HTR-8/SVneo (cell line): ENCODE data around the gene CCDC47.
A peak's percentile ranks its signal among the peaks of the same experiment; 100 is the strongest.
"Not testable (repeated sequence)": the region's sequence is repeated elsewhere in the genome, so short reads cannot be mapped to it uniquely, and the experiment has no call there.

Experiments
- DNase-seq: peaks from one replicate; pipeline ENCODE4 v3.0.0; 2011; ENCODE audit warnings: low spot score, mixed read lengths; ENCODE audit not compliant: insufficient read length
- FAIRE-seq: peaks from 2 replicates; lab custom pipeline; 2011; peaks lifted over from hg19 to GRCh38; lab: Jason Lieb, UNC

The CCDC47 gene

GRCh38 chr17:63773272-63774140, at the start of gene CCDC47:
CCDC47 (minus strand) TSS chr17:63773597; CDS start chr17:63766175, 7,422 bp downstream.
- FAIRE-seq (peak; percentile 99), DNase-seq (peak; percentile 100)

DNA sequence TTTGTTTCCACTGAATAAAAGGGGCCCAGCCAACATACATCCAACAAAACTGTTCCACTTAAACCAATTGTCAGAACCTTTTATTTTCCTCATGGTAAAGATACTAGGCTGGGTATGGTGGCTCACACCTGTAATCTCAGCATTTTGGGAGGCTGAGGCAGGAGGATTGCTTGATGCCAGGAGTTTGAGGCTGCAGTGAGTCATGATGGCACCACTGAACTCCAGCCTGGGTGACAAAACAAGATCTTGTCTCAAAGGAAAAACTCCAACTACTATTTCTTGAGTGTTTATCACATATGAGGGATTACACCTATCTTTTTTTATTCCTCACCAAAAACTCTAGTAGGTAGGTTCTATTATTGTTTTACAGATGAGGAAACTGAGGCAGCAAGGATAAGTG, 49.1 kb upstream of the CCDC47 start:
- DNase-seq (no peak), FAIRE-seq (no peak)

GRCh38 chr17:63821804-63822203, 48.4 kb upstream of the CCDC47 start:
- DNase-seq: no peak
- FAIRE-seq: peak; percentile 31

DNA sequence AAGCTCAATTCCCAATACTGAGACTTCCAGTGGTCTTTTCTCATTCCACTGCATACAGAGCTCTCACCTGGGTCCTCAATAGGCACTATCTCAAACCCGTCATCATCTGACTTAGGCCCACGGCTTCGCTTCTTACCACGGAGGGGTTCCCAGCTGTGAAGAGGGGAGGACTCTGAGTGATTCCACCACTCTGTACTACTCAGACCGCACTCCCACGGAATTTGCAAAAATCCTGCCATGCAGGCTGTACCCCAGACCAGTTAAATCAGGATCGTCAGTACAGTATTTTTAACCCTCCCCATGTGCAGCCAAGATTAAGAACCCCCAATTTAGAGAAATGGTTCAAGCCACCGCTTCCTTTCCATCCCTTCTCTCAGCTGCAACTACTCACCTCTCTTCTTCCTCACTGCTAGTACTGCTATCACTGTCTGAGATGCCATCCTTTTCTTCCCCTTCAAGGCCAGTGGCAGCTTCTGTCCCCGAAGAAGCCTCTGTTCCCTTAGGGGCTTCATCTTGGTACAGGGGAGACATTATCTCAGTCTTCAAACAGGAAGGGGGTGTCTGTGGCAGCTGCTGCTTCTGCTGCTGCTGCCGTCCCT, 47.7 kb upstream of the CCDC47 start:
- DNase-seq (no peak), FAIRE-seq (no peak)

DNA sequence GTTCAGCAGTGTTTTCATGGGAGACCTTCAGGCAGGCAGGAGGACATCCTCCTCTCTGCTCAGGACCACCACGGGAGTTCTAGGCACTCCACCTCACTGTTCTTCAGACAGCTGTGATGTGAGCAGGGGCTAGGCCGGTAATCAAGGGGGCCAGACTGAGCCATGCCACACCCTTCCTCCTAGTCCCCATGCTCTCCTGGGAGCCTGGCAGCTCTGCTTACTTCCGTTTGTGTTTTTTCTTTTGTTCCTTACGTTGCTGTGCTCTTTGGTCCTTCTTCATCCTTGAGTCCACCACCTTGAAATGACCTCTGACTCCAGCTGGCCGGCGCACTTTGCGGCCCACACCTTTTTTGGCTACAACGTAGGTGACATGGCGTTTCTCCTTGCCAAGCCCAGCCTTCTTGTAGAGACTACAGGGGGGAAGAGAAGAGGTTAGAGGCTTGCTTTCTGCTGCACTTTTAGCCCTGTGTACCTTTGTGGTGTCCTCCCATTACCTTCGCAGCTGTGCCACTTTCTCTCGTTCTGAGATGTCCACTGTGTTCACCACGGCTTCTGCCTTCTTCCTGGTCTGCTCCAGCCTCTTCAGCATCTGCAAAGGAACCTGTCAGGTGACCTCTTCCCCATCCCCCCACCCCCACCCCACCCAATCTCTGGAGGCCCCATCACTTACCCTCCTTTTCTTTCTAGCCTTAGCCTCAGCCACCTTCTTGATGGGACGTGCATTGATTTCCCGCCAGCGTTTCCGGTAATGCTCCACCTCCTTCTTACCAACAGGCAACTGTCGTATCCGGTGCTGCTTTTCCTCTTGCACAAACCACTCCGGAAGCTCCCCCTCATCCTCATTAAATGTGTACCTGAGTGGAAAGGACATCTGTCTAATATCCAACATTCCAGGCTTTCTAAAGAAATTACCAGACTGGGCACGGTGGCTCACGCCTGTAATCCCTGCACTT, 46.5 kb upstream of the CCDC47 start:
- no peak for FAIRE-seq

GRCh38 chr17:63819131-63819530, 45.7 kb upstream of the CCDC47 start:
- no peak for DNase-seq
- no peak for FAIRE-seq

More for the DNA sequence above, 46.5 kb upstream of the CCDC47 start:
- no peak for DNase-seq

DNA sequence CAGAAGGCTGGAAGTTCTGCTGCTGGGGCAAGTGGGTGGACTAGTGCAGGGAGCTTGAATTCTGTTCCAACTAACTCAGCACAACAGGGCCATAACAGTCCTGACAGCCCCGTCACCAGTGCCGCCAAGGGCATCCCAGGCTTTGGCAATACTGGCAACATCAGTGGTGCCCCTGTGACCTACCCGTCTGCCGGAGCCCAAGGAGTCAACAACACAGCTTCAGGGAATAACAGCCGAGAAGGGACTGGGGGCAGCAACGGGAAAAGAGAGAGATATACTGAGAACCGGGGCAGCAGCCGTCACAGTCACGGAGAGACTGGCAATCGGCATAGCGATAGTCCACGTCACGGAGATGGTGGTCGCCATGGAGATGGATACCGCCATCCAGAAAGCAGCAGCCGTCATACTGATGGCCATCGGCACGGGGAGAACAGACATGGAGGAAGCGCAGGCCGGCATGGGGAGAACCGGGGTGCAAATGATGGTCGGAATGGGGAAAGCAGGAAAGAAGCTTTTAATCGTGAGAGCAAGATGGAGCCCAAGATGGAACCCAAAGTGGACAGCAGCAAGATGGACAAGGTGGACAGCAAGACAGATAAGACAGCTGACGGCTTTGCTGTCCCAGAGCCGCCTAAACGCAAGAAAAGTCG, 44.5 kb upstream of the CCDC47 start:
- DNase-seq (no peak), FAIRE-seq (peak; percentile 31)

- no peak for FAIRE-seq
- no peak for DNase-seq
These were observed 43.3 kb upstream of the CCDC47 start for GRCh38 chr17:63816669-63817068.

GRCh38 chr17:63816123-63816522, 42.7 kb upstream of the CCDC47 start:
- no peak for DNase-seq
- no peak for FAIRE-seq

DNA sequence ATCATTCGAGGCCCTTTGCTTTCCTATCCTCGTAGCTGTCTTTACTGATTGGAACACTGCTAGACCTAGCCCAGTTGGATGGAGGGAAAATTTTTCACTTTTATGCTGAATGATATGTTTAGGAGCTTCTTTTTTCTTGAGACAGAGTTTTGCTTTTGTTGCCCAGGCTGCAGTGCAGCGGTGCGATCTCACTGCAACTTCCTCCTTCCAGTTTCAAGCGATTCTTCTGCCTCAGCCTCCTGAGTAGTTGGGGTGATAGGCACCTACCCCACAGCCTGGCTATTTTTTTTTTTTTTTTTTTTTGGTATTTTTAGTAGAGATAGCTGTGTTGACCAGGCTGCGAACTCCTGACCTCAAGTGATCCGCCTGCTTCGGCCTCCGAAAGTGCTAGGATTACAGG, 36.6 kb upstream of the CCDC47 start:
- DNase-seq (no peak), FAIRE-seq (no peak)

DNA sequence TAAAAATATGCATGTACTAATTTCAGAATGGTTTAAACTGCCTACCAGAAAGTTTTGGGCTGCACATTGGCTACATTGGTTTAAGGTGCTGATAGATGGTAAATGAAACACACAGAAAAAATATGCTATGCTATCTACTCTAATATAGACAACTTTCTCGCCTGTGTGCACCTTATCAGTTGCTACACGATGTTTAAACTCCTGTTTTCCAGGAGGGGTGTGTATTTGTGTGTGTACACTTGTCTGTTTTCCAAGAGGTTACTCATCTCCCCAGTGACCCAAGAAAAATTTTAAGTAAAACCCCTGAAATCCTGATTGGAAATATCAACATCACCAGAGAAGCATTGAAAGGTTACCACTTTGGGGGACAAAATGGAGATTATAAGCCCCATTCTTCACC, 32.2 kb upstream of the CCDC47 start:
- DNase-seq (no peak), FAIRE-seq (no peak)

- DNase-seq (no peak), FAIRE-seq (no peak)
These were observed 30.9 kb upstream of the CCDC47 start for GRCh38 chr17:63804328-63804727.

GRCh38 chr17:63800783-63801182, 27.4 kb upstream of the CCDC47 start:
- FAIRE-seq (no peak), DNase-seq (no peak)

GRCh38 chr17:63798572-63799106, 25.2 kb upstream of the CCDC47 start:
- FAIRE-seq (no peak), DNase-seq (no peak)

GRCh38 chr17:63796375-63796774, 23.0 kb upstream of the CCDC47 start:
- not testable (repeated sequence) for DNase-seq, FAIRE-seq

DNA sequence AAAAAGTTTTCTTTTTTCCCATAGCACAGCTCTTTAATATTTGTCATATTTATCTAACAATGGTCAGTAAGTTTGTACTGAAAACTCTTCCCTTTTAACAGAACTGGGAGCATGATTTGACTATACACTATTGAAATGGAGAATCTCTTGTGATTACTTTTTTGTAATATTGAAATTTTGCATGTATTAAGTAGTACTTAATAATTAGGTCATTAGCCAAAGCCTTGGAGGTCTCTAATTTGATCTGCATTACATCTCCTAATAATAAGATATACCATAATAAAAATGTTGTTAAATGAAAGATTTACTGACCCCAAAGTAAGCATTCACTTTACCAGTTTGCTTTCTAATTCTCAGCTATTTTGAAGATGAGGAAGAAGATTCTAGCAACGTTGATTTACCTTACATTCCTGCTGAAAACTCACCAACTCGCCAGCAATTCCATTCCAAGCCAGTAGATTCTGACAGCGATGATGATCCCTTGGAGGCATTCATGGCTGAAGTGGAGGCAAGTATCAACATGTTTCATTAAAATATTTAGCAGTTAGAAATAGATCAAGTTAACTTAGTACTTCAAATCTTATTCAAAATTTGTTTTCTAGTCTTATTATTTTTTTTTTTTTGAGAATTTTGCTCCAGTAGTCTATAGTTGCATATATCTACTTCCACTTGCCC, 18.8 kb upstream of the CCDC47 start:
- DNase-seq (no peak), FAIRE-seq (no peak)

- DNase-seq (no peak), FAIRE-seq (no peak)
These were observed 16.7 kb upstream of the CCDC47 start for GRCh38 chr17:63790057-63790456.

GRCh38 chr17:63786971-63787711, 13.7 kb upstream of the CCDC47 start:
- DNase-seq (no peak), FAIRE-seq (no peak)

DNA sequence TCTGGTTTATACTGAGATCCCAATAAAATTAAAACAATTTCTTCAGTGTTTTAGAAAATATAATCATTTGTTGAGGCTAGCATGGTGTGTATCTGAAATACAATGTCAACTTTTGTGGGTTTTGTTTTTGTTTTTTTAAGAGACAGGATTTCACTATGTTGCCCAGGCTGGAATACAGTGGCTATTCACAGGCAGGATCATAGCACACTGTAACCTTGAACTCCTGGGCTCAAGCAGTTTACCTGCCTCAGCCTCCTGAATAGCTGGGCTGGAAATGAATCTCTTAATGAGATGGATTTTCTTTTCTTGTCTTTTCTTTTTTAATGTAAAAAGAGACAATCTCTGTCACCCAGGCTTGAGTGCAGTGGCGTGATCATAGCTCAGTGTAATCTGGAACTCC, 12.7 kb upstream of the CCDC47 start:
- DNase-seq: no peak
- no peak for FAIRE-seq
